Activated CD4-positive, alpha-beta memory T cell treated with anti-CD3 and anti-CD28 coated beads for 36 hours (primary cell): ENCODE data around the gene PDE2A. TPM values are rescaled to one million over a fixed set of nuclear protein-coding genes. Genes with fewer than 3 reads are reported as not detected.
A peak's percentile ranks its signal among the peaks of the same experiment; 100 is the strongest.
"Not testable (repeated sequence)": the region's sequence is repeated elsewhere in the genome, so short reads cannot be mapped to it uniquely, and the experiment has no call there.

Experiments used
- CTCF ChIA-PET: fragments of 350-600 bp; sonication (Branson Sonifier 250); formaldehyde crosslinking; loops from one replicate; lab custom pipeline; 2021; ENCODE audit warnings: antibody characterized with exemption, inconsistent platforms; lab: Charles Lee
- POLR2A ChIA-PET: fragments of 350-600 bp; sonication (Branson Sonifier 250); formaldehyde crosslinking; loops from one replicate; lab custom pipeline; 2021; ENCODE audit warnings: antibody characterized with exemption; lab: Charles Lee
- DNase-seq: peaks from one replicate; pipeline ENCODE4 v3.0.0-alpha.2; 2020
- H3K27ac Mint-ChIP-seq: one replicate; pipeline ENCODE4 v1.8.0; 2021; ENCODE audit warnings: mixed read lengths
- H3K27me3 Mint-ChIP-seq: one replicate; pipeline ENCODE4 v1.8.0; 2021; ENCODE audit warnings: mixed read lengths
- H3K36me3 Mint-ChIP-seq: one replicate; pipeline ENCODE4 v1.8.0; 2021; ENCODE audit warnings: mixed read lengths
- H3K4me1 Mint-ChIP-seq: one replicate; pipeline ENCODE4 v1.8.0; 2021; ENCODE audit warnings: low read depth, mixed read lengths
- H3K4me3 Mint-ChIP-seq: one replicate; pipeline ENCODE4 v1.8.0; 2021; ENCODE audit warnings: mild to moderate bottlenecking, mixed read lengths
- H3K9me3 Mint-ChIP-seq: one replicate; pipeline ENCODE4 v1.8.0; 2021; ENCODE audit warnings: mixed read lengths
- intact Hi-C: fragments of 100-400 bp; cut with micrococcal nuclease; formaldehyde crosslinking; loops from one replicate; pipeline ENCODE4 v1.15.1; 2023
- total RNA-seq, 2 experiments: library from RNA; stranded (reverse); gene quantifications; one replicate each; pipeline ENCODE4 v1.2.3, GENCODE V29; 2021

Gene PDE2A
- total RNA-seq, 2 experiments from 2014 or later, result 0.29 to 0.97 TPM

DNA sequence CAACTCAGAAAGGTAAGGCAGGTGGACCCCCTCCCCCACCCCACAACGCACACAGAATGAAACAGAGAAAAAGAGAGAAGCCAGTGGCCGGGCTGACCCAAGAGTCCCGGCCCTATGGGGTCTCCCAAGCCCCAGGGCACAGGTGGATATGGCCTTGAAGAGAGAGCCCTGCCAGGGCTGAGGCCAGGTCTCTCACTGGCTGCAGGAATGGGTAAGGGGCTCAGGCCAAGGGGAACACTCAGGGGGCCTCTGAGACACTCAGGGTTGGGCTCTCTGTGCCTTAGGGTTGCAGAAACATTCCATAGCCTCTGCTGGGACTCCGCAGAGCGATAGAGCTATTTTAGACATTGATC, 98.0 kb downstream of the PDE2A start:
- CTCF ChIA-PET, result interaction anchor here (1.0 to 2.2 kb wide), 3 partner anchors 9 to 105 kb away, joined by 3 to 7 read pairs (median 6); no protein-coding TSS in a partner anchor
- Mint-ChIP-seq H3K27me3 (peaks cover 8% of the 10 kb centered on the region), H3K27ac (no peak overlapping the region), H3K4me1 (peaks cover 2% of the 10 kb centered on the region), H3K4me3 (no peak overlapping the region), H3K36me3 (no peaks in the 10 kb centered on the region), H3K9me3 (no peaks in the 10 kb centered on the region)
- POLR2A ChIA-PET, result no interaction called here
- no peak for DNase-seq
- intact Hi-C loops, result no loop called here

- H3K36me3 Mint-ChIP-seq, result no peaks in the 10 kb centered on the region
- no peak overlapping the region for H3K27ac Mint-ChIP-seq
- intact Hi-C loops, result no loop called here
- no peaks in the 10 kb centered on the region for H3K9me3 Mint-ChIP-seq
- no peak overlapping the region for H3K4me3 Mint-ChIP-seq
- peak; percentile 8 for DNase-seq
- ChIA-PET CTCF (interaction anchor here (1.6 to 2.2 kb wide), 2 partner anchors 14 to 104 kb away, joined by 6 to 7 read pairs; no protein-coding TSS in a partner anchor), POLR2A (no interaction called here)
- peaks cover 2% of the 10 kb centered on the region for H3K4me1 Mint-ChIP-seq
- H3K27me3 Mint-ChIP-seq, result peaks cover 9% of the 10 kb centered on the region
Measured at GRCh38 chr11:72575533-72576242, 98.5 kb downstream of the PDE2A start.

- peak; percentile 2 for DNase-seq
- intact Hi-C loops, result no loop called here
- Mint-ChIP-seq H3K4me3 (no peak overlapping the region), H3K27ac (no peak overlapping the region), H3K27me3 (peaks cover 9% of the 10 kb centered on the region), H3K4me1 (peaks cover 8% of the 10 kb centered on the region), H3K9me3 (no peaks in the 10 kb centered on the region), H3K36me3 (no peaks in the 10 kb centered on the region)
- ChIA-PET POLR2A (no interaction called here), CTCF (interaction anchor here (0.9 to 3.0 kb wide), 8 partner anchors 11 to 144 kb away, joined by 3 to 38 read pairs (median 7); no protein-coding TSS in a partner anchor)
Measured at GRCh38 chr11:72574548-72575460, 99.4 kb downstream of the PDE2A start.

- no peaks in the 10 kb centered on the region for H3K9me3 Mint-ChIP-seq
- peaks cover 9% of the 10 kb centered on the region for H3K4me1 Mint-ChIP-seq
- CTCF ChIA-PET, result interaction anchor here (0.6 to 3.0 kb wide), 11 partner anchors 12 to 150 kb away, joined by 3 to 38 read pairs (median 4); no protein-coding TSS in a partner anchor
- H3K27me3 Mint-ChIP-seq, result peaks cover 9% of the 10 kb centered on the region
- H3K4me3 Mint-ChIP-seq, result no peak overlapping the region
- intact Hi-C loops, result loop anchor here (1.0 kb wide), 1 partner anchor 92 kb away; no protein-coding TSS in a partner anchor
- H3K36me3 Mint-ChIP-seq, result no peaks in the 10 kb centered on the region
- POLR2A ChIA-PET, result no interaction called here
- no peak overlapping the region for H3K27ac Mint-ChIP-seq
- DNase-seq, result peak; percentile 4
Measured at GRCh38 chr11:72573855-72574445, 100.3 kb downstream of the PDE2A start.

DNA sequence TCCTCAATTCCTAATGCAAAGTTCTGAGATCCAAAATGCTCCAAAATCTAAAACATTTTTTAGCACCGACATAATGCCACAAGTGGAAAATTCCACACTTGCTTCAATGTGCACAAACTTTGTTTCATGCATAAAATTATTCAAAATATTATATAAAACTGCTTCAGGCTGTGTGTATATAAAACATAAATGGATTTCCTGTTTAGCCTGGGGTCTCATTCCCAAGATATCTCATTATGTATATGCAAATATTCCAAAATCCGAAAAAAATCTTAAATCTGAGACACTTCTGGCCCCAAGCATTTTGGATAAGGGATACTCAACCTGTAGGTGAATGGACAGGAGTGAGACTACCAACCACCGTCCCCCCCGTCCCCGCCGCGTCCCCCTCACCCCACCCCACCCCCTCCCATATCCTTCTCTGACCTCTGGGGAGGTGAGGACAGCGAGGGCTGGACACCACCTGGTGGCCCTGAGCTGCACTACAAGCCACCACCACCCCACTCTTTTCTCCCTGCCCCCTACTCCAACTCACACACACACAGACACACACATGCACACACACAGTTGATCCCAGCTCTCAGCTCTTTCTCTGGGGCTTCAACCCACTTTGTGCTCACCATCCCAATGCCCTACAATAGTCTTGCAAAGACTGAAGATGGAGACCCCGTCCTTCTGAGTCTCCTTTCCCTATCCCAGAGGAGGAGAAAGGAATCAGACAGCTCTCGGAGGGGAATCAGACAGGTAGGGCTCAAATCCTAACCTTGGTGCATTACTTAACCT, 101.0 kb downstream of the PDE2A start:
- Mint-ChIP-seq H3K4me1 (peaks cover 9% of the 10 kb centered on the region), H3K27me3 (peaks cover 9% of the 10 kb centered on the region), H3K4me3 (no peak overlapping the region), H3K9me3 (no peaks in the 10 kb centered on the region), H3K36me3 (no peaks in the 10 kb centered on the region), H3K27ac (no peak overlapping the region)
- ChIA-PET CTCF (interaction anchor here (0.6 to 3.0 kb wide), 12 partner anchors 12 to 149 kb away, joined by 3 to 38 read pairs (median 4); no protein-coding TSS in a partner anchor), POLR2A (no interaction called here)
- intact Hi-C loops, result loop anchor here (1.0 kb wide), 1 partner anchor 91 kb away; no protein-coding TSS in a partner anchor
- peak; percentile 51 for DNase-seq

- DNase-seq, POLR2A ChIA-PET, H3K27ac Mint-ChIP-seq: not testable (repeated sequence)
Measured at GRCh38 chr11:72572540-72572939, 101.7 kb downstream of the PDE2A start.

GRCh38 chr11:72570893-72571661, 103.1 kb downstream of the PDE2A start:
- POLR2A ChIA-PET, result no interaction called here
- Mint-ChIP-seq H3K27ac (no peak overlapping the region), H3K4me3 (no peak overlapping the region), H3K27me3 (peaks cover 9% of the 10 kb centered on the region), H3K4me1 (peaks cover 9% of the 10 kb centered on the region), H3K9me3 (no peaks in the 10 kb centered on the region), H3K36me3 (no peaks in the 10 kb centered on the region)
- intact Hi-C loops, result loop anchor here (1.0 kb wide), 1 partner anchor 88 kb away; no protein-coding TSS in a partner anchor
- no peak for DNase-seq
- CTCF ChIA-PET, result interaction anchor here (3.0 kb wide), 1 partner anchor 100 kb away, joined by 38 read pairs; no protein-coding TSS in a partner anchor

More at GRCh38 chr11:72572540-72572939, 101.7 kb downstream of the PDE2A start:
- H3K36me3 Mint-ChIP-seq, H3K27me3 Mint-ChIP-seq, H3K4me3 Mint-ChIP-seq, H3K9me3 Mint-ChIP-seq, intact Hi-C loops, H3K4me1 Mint-ChIP-seq: not testable (repeated sequence)
- CTCF ChIA-PET, result interaction anchor here (1.4 to 3.0 kb wide), 2 partner anchors 15 to 101 kb away, joined by 3 to 38 read pairs; no protein-coding TSS in a partner anchor

DNA sequence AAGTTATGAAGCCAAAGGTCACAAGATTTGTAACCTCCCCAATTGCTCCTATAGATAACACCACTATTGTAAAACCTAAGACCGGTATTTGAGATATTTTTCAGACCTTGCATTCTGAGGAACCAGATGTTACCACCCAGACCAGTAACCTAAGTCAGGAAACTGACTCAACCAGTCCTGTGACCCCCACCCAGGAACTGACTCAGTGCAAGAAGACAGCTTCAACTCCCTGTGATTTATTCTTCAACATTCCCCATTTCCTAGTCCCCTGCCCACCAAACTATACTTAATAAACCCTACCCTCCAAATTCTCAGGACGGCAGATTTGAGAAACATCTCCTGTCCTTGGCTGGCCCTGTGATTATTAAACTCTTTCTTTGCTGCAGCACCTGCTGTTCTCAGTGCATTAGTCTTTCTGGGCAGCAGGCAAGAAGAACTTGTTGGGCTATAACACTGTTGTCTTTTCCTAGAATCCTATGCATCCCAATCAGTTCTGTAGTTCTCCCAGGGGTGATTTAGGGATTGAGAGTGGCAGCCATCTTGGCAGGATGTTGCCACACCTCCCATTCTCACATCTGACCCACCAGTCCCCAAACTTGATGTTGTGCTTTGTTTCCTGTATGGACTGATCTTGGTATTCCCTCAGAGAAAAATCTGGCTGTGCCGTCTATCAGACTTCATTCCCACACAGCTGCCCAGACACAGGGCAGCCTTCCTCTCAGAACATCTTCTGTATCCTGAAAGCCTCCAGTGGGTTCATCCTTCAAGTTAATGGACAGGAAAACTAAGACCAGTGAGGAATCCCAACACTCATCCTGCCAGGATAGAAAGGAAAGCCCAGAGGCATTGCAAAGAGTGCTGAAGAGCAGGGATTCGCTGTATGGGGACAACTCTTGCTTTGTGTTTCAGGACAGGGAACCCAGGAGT, 104.0 kb downstream of the PDE2A start:
- H3K36me3 Mint-ChIP-seq, result no peaks in the 10 kb centered on the region
- no peak for DNase-seq
- no peaks in the 10 kb centered on the region for H3K9me3 Mint-ChIP-seq
- intact Hi-C loops, result loop anchor here (1.0 kb wide), 1 partner anchor 87 kb away; no protein-coding TSS in a partner anchor
- ChIA-PET CTCF (no interaction called here), POLR2A (no interaction called here)
- peak overlapping the region; percentile 1 for H3K27ac Mint-ChIP-seq
- H3K4me3 Mint-ChIP-seq, result no peak overlapping the region
- peaks cover 9% of the 10 kb centered on the region for H3K4me1 Mint-ChIP-seq
- peaks cover 9% of the 10 kb centered on the region for H3K27me3 Mint-ChIP-seq

- CTCF ChIA-PET, result no interaction called here
- POLR2A ChIA-PET, result no interaction called here
Measured at GRCh38 chr11:72568861-72569260, 105.4 kb downstream of the PDE2A start.

GRCh38 chr11:72562431-72562830, 111.8 kb downstream of the PDE2A start:
- intact Hi-C loops, result no loop called here
- Mint-ChIP-seq H3K36me3 (no peaks in the 10 kb centered on the region), H3K9me3 (no peaks in the 10 kb centered on the region), H3K27ac (no peak overlapping the region), H3K27me3 (no peaks in the 10 kb centered on the region), H3K4me1 (no peaks in the 10 kb centered on the region), H3K4me3 (no peak overlapping the region)
- no peak for DNase-seq
- ChIA-PET POLR2A (no interaction called here), CTCF (interaction anchor here (1.8 to 2.3 kb wide), 2 partner anchors 11 to 91 kb away, joined by 7 to 13 read pairs; no protein-coding TSS in a partner anchor)

More at GRCh38 chr11:72568861-72569260, 105.4 kb downstream of the PDE2A start:
- DNase-seq, result no peak
- H3K27me3 Mint-ChIP-seq, result peaks cover 9% of the 10 kb centered on the region
- no peak overlapping the region for H3K27ac Mint-ChIP-seq
- intact Hi-C loops, result no loop called here
- H3K4me3 Mint-ChIP-seq, result no peak overlapping the region
- H3K9me3 Mint-ChIP-seq, result no peaks in the 10 kb centered on the region
- no peaks in the 10 kb centered on the region for H3K36me3 Mint-ChIP-seq
- H3K4me1 Mint-ChIP-seq, result peaks cover 9% of the 10 kb centered on the region
